C4-2B (cell line): Measurements from ENCODE around the gene METTL26.

Source experiments
- CTCF ChIP-seq: fragments of 450-650 bp; conservative IDR thresholded peaks from 2 replicates; pipeline ENCODE4 v1.5.1; 2017; ENCODE audit warnings: mild to moderate bottlenecking
- ZFX ChIP-seq: fragments of 450-650 bp; IDR thresholded peaks from 2 replicates; pipeline ENCODE4 v1.6.1; 2017

- TF ChIP-seq CTCF: no peak
- TF ChIP-seq ZFX: no peak
Observed at GRCh38 chr16:595942-596735, 40.0 kb downstream of the METTL26 start.
